Measurements from ENCODE around the gene TBC1D22A. TPM values are rescaled to one million over a fixed set of nuclear protein-coding genes. Genes with fewer than 3 reads are reported as not detected.

TBC1D22A gene
- total and polyA plus RNA-seq, 11 donors, result 9.4 to 30.7 (median 18.6) TPM

DNA sequence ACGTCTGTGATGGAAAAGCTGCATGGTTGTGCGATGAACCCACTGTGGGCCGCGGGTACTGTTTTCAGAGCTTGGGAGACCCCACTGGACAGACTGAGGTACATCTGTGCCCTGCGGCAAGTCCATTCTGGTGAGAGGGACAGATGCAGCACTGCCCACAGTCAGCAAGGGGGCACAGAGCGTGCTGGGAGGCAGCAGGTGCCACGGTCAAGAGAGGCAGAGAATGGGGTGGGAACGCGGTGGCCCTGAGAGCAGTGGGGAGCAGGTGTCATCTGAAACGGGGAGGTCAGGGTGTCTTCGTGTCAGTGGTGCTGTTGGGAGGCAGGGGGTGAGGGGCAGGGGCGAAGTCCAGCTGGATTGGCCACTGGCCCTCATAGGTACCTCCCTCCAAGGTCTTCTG is 32.0 kb downstream of the TBC1D22A start:
- TF ChIP-seq, protein P1, sequence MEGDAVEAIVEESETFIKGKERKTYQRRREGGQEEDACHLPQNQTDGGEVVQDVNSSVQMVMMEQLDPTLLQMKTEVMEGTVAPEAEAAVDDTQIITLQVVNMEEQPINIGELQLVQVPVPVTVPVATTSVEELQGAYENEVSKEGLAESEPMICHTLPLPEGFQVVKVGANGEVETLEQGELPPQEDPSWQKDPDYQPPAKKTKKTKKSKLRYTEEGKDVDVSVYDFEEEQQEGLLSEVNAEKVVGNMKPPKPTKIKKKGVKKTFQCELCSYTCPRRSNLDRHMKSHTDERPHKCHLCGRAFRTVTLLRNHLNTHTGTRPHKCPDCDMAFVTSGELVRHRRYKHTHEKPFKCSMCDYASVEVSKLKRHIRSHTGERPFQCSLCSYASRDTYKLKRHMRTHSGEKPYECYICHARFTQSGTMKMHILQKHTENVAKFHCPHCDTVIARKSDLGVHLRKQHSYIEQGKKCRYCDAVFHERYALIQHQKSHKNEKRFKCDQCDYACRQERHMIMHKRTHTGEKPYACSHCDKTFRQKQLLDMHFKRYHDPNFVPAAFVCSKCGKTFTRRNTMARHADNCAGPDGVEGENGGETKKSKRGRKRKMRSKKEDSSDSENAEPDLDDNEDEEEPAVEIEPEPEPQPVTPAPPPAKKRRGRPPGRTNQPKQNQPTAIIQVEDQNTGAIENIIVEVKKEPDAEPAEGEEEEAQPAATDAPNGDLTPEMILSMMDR (IDR thresholded peaks at IDR 0.05), result no peak
- TF ChIP-seq POLR2A (IDR thresholded peaks at IDR 0.05), result no peak
- Histone ChIP-seq H3K4me1 (peaks cover 0 to 45% (median 32%) of the 10 kb centered on the region in 12 donors), H3K36me3 (peaks cover 0 to 59% (median 46%) of the 10 kb centered on the region in 9 donors), H3K27ac (no peak overlapping the region), H3K4me3 (no peak overlapping the region), H3K27me3 (no peaks in the 10 kb centered on the region), H3K9me3 (no peaks in the 10 kb centered on the region)
- ATAC-seq, result no peak
- no peak for DNase-seq
- intact Hi-C loops (cut with DNase I), result loop anchor here in 1 of 10 donors (10.0 kb wide), 1 partner anchor 1700 kb away; no protein-coding TSS in a partner anchor
- 93 to 95% (median 95%) methylated on average over 12 of the region's 12 CpGs for WGBS, 4 donors

GRCh38 chr22:46795140-46795539 is 32.7 kb downstream of the TBC1D22A start:
- DNase-seq (no peak), ATAC-seq (no peak)
- no peak overlapping the region for H3K4me3 ChIP-seq
- intact Hi-C loops (cut with DNase I), result loop anchor here in 4 of 10 donors (5.0 to 10.0 kb wide), 4 partner anchors 33 to 1700 kb away; partner anchors contain the start of gene TBC1D22A (in 1 of the 4)
- H3K36me3 ChIP-seq, result peaks cover 0 to 65% (median 52%) of the 10 kb centered on the region in 9 donors
- peaks cover 0 to 39% (median 27%) of the 10 kb centered on the region in 12 donors for H3K4me1 ChIP-seq
- no peak for TF ChIP-seq POLR2A (IDR thresholded peaks at IDR 0.05)
- TF ChIP-seq, protein P1 (IDR thresholded peaks at IDR 0.05), result no peak
- H3K9me3 ChIP-seq, result no peaks in the 10 kb centered on the region
- H3K27me3 ChIP-seq, result no peaks in the 10 kb centered on the region
- WGBS, 4 donors, result 86 to 93% (median 89%) methylated on average over 8 to 9 of the region's 9 CpGs
- H3K27ac ChIP-seq, result no peak overlapping the region

DNA sequence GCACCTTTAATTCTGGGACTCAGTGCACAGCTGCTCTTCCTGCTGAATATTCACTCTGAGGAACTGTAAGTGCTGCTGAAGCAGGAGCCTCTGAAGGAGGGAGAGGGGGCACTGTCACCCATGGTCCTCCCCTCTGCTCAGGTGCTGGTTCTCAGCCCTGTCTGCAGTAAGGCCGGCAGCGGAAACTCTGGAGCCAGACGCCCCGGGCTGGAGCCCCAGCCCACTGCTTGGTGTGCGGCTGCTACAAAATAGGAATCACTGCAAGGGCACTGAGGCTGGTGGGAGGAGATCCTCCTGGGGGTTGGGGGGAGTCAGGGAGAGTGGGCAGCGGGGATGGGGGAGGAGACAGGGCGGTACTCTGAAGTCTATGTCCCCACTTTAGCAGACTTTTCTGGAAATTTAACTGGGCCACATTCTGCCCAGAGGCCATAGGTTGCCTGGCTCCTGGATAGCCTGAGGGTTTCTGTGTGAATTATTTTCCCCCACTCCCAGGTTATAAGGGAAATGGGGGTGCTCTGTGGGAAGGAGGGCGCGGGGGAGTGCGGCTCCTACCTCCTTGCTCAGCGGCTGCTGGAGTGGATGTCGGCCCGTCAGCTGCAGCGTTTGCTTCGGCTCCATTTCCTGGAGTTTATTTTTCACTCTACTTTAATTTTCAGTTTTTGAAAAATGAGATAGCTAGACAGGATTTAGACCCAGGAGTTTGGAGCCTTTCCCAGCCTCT is 33.6 kb downstream of the TBC1D22A start:
- ATAC-seq (no peak), DNase-seq (no peak)
- peaks cover 0 to 74% (median 60%) of the 10 kb centered on the region in 9 donors for H3K36me3 ChIP-seq
- no peak for TF ChIP-seq POLR2A (IDR thresholded peaks at IDR 0.05)
- TF ChIP-seq, protein P1 (IDR thresholded peaks at IDR 0.05), result no peak
- peaks cover 0 to 30% (median 22%) of the 10 kb centered on the region in 12 donors for H3K4me1 ChIP-seq
- no peak overlapping the region for H3K27ac ChIP-seq
- no peaks in the 10 kb centered on the region for H3K27me3 ChIP-seq
- H3K9me3 ChIP-seq, result no peaks in the 10 kb centered on the region
- WGBS, 4 donors, result 78 to 88% (median 79%) methylated on average over 13 to 15 of the region's 15 CpGs
- no peak overlapping the region for H3K4me3 ChIP-seq
- intact Hi-C loops (cut with DNase I), result loop anchor here in 4 of 10 donors (5.0 to 10.0 kb wide), 4 partner anchors 34 to 1699 kb away; partner anchors contain the start of gene TBC1D22A (in 1 of the 4)

DNA sequence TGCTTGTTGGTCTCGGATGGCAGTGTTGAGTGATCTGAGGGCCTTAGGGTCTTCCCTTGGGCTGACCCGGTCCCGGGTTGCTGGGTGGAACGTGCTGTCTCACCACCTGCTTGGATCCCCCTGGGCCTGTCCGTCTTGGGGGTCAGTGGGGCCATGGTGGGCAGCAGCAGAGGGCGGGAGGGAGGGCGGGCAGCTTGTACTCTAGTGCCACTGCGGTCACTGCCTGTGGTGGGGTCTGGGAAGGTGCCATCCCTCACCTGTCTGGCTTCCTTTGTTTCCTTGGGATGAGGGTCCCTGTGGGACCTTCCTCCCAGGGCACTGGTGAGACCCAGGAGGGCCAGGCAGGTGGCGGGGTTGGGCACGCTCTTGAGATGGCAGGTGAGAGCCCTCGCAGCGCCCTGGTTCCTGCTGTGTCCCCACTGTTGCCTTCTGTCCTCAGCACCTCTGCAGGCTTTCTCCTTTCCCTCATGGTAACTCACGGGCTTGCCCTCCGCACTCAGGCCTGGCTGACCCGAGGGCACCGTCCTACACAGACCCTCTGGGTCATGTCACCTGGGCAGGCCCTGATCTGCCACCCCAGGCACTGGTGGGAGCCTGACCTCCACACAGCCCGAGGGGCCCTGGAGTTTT is 34.2 kb downstream of the TBC1D22A start:
- intact Hi-C loops (cut with DNase I), result loop anchor here in 4 of 10 donors (5.0 to 10.0 kb wide), 4 partner anchors 34 to 1698 kb away; partner anchors contain the start of gene TBC1D22A (in 1 of the 4)
- Histone ChIP-seq H3K27ac (no peak overlapping the region), H3K4me3 (no peak overlapping the region), H3K4me1 (peaks cover 0 to 23% (median 16%) of the 10 kb centered on the region in 12 donors), H3K27me3 (no peaks in the 10 kb centered on the region), H3K36me3 (peaks cover 0 to 81% (median 65%) of the 10 kb centered on the region in 9 donors), H3K9me3 (no peaks in the 10 kb centered on the region)
- no peak for TF ChIP-seq POLR2A (IDR thresholded peaks at IDR 0.05)
- TF ChIP-seq, protein P1 (IDR thresholded peaks at IDR 0.05), result no peak
- ATAC-seq (no peak), DNase-seq (no peak)
- WGBS, 4 donors, result 87 to 92% (median 89%) methylated on average over 13 to 17 of the region's 17 CpGs

All from heart left ventricle (tissue), 16 donors.